OCI-LY1 (cell line): ENCODE measurements around the gene STARD7.
A peak's percentile ranks its signal among the peaks of the same experiment; 100 is the strongest.
"Not testable (repeated sequence)": the region's sequence is repeated elsewhere in the genome, so short reads cannot be mapped to it uniquely, and the experiment has no call there.

Experiments used
- H2AFZ ChIP-seq: fragments of 200-600 bp; sonication (generic), shearing (Covaris generic); 2 replicates; pipeline ENCODE4 v1.6.0; 2014; ENCODE audit warnings: antibody characterized with exemption, mild to moderate bottlenecking, low read length
- H3F3A ChIP-seq: fragments of 200-600 bp; sonication (generic), shearing (Covaris generic); 2 replicates; pipeline ENCODE4 v1.6.0; 2014; ENCODE audit warnings: mild to moderate bottlenecking, antibody characterized with exemption, low read length, moderate library complexity; ENCODE audit not compliant: insufficient read depth
- H3K27ac ChIP-seq: fragments of 200-600 bp; sonication (generic); 2 replicates; pipeline ENCODE4 v1.5.1; 2014; ENCODE audit warnings: low read length, mixed run types, mild to moderate bottlenecking, low read depth; ENCODE audit not compliant: poor library complexity, severe bottlenecking
- H3K27me3 ChIP-seq: fragments of 200-600 bp; sonication (generic); 2 replicates; pipeline ENCODE4 v1.6.0; 2014; ENCODE audit warnings: antibody characterized with exemption, mild to moderate bottlenecking, low read length, moderate library complexity; ENCODE audit not compliant: insufficient read depth
- H3K36me3 ChIP-seq: fragments of 200-600 bp; sonication (generic); 2 replicates; pipeline ENCODE4 v1.6.1; 2014; ENCODE audit warnings: mild to moderate bottlenecking, antibody characterized with exemption, low read length, moderate library complexity, mixed read lengths; ENCODE audit not compliant: insufficient read depth
- H3K4me1 ChIP-seq: fragments of 200-600 bp; sonication (generic); 2 replicates; pipeline ENCODE4 v1.5.1; 2014; ENCODE audit warnings: mild to moderate bottlenecking, low read length, moderate library complexity; ENCODE audit not compliant: insufficient read depth, severe bottlenecking
- H3K4me2 ChIP-seq: fragments of 200-600 bp; sonication (generic), shearing (Covaris generic); 2 replicates; pipeline ENCODE4 v1.6.1; 2014; ENCODE audit warnings: low read length
- H3K4me3 ChIP-seq: fragments of 200-600 bp; sonication (generic); 2 replicates; pipeline ENCODE4 v1.5.1; 2014; ENCODE audit warnings: low read length, low read depth, mild to moderate bottlenecking, mixed read lengths; ENCODE audit not compliant: poor library complexity, severe bottlenecking
- H3K79me2 ChIP-seq: fragments of 200-600 bp; shearing (Covaris generic); 2 replicates; pipeline ENCODE4 v1.6.1; 2016; ENCODE audit warnings: mixed run types, low read length, mixed read lengths; ENCODE audit not compliant: insufficient read depth
- H3K9ac ChIP-seq: fragments of 200-600 bp; sonication (generic), shearing (Covaris generic); 2 replicates; pipeline ENCODE4 v1.6.1; 2014; ENCODE audit warnings: mild to moderate bottlenecking, low read length, mixed read lengths
- H3K9me2 ChIP-seq: fragments of 200-600 bp; sonication (generic), shearing (Covaris generic); 2 replicates; pipeline ENCODE4 v1.6.1; 2014; ENCODE audit warnings: low read depth, mild to moderate bottlenecking, low read length, mixed read lengths
- H3K9me3 ChIP-seq: fragments of 200-600 bp; shearing (Covaris generic); 2 replicates; pipeline ENCODE4 v1.6.1; 2014; ENCODE audit warnings: low read length, mixed read lengths
- H4K20me1 ChIP-seq: fragments of 200-600 bp; sonication (generic), shearing (Covaris generic); 2 replicates; pipeline ENCODE4 v1.6.0; 2016; ENCODE audit warnings: mild to moderate bottlenecking, low read length; ENCODE audit not compliant: insufficient read depth
- CTCF ChIP-seq: fragments of 200-600 bp; sonication (generic), shearing (Covaris generic); IDR thresholded peaks from 2 replicates; pipeline ENCODE4 v1.5.1; 2017; ENCODE audit warnings: mild to moderate bottlenecking, antibody characterized with exemption, low read length, moderate library complexity, mixed read lengths
- EZH2 ChIP-seq: fragments of 200-600 bp; sonication (generic), shearing (Covaris generic); IDR thresholded peaks from 2 replicates; pipeline ENCODE4 v1.8.0; 2017; ENCODE audit warnings: borderline replicate concordance, mixed run types, mild to moderate bottlenecking, antibody characterized with exemption, low read length, moderate library complexity, mixed read lengths

The STARD7 gene

GRCh38 chr2:96143231-96143847 lies 65.3 kb downstream of the STARD7 start:
- Histone ChIP-seq H4K20me1 (no peaks in the 10 kb centered on the region), H3K4me1 (peaks cover 54% of the 10 kb centered on the region), H3K36me3 (peaks cover 28% of the 10 kb centered on the region), H2AFZ (no peak overlapping the region), H3K4me2 (peak overlapping the region; percentile 90), H3K9me3 (no peaks in the 10 kb centered on the region), H3K27me3 (no peaks in the 10 kb centered on the region), H3F3A (no peaks in the 10 kb centered on the region), H3K9ac (peak overlapping the region; percentile 90), H3K9me2 (no peaks in the 10 kb centered on the region), H3K27ac (peak overlapping the region; percentile 55), H3K79me2 (no peaks in the 10 kb centered on the region), H3K4me3 (peak overlapping the region; percentile 92)
- no peak for TF ChIP-seq CTCF
- no peak for TF ChIP-seq EZH2

GRCh38 chr2:96142217-96143113 lies 66.2 kb downstream of the STARD7 start:
- no peaks in the 10 kb centered on the region for H3K27me3 ChIP-seq
- no peaks in the 10 kb centered on the region for H3K9me3 ChIP-seq
- peaks cover 28% of the 10 kb centered on the region for H3K36me3 ChIP-seq
- H3K4me2 ChIP-seq = peak overlapping the region; percentile 90
- H3K4me3 ChIP-seq = peak overlapping the region; percentile 92
- no peaks in the 10 kb centered on the region for H3K79me2 ChIP-seq
- no peak overlapping the region; the same call in 1 of the 2 replicates for H3K9ac ChIP-seq
- H4K20me1 ChIP-seq = no peaks in the 10 kb centered on the region
- no peak overlapping the region for H2AFZ ChIP-seq
- peak overlapping the region; percentile 4 for H3K27ac ChIP-seq
- H3K4me1 ChIP-seq = peaks cover 46% of the 10 kb centered on the region
- no peaks in the 10 kb centered on the region for H3F3A ChIP-seq
- H3K9me2 ChIP-seq = no peaks in the 10 kb centered on the region
- no peak for TF ChIP-seq EZH2
- peak; percentile 68 for TF ChIP-seq CTCF

- Histone ChIP-seq H3K36me3 (peaks cover 28% of the 10 kb centered on the region), H3K4me1 (peaks cover 37% of the 10 kb centered on the region)
- H3K4me2 ChIP-seq, H3K27me3 ChIP-seq, H3K9ac ChIP-seq, H3K9me2 ChIP-seq, H3F3A ChIP-seq, H3K9me3 ChIP-seq, H3K27ac ChIP-seq, H4K20me1 ChIP-seq, H3K4me3 ChIP-seq, H2AFZ ChIP-seq, H3K79me2 ChIP-seq: not testable (repeated sequence)
These were observed 67.0 kb downstream of the STARD7 start for GRCh38 chr2:96141624-96141967.
